HepG2 (cell line): Measurements from ENCODE around the gene CXCL3. TPM values are rescaled to one million over a fixed set of nuclear protein-coding genes. Genes with fewer than 3 reads are reported as not detected.
A peak's percentile ranks its signal among the peaks of the same experiment; 100 is the strongest.

Experiments used
- BCL6 ChIP-seq: IDR thresholded peaks from 2 replicates; pipeline ENCODE4 v1.6.1; 2016; ENCODE audit warnings: missing genetic modification reagents, missing compliant biosample characterization
- CBFB ChIP-seq: sonication (generic); formaldehyde crosslinking; IDR thresholded peaks from 2 replicates; pipeline ENCODE4 v1.4.0; 2020; ENCODE audit warnings: missing genetic modification reagents
- CREM ChIP-seq, 2 experiments: sonication (generic) in 1 of 2; formaldehyde crosslinking in 1 of 2; IDR thresholded peaks; 2 replicates each; pipeline versions ENCODE4 v1.4.0 to v1.6.1; 2016 to 2020; ENCODE audit warnings: antibody characterized with exemption in 1 of 2, mild to moderate bottlenecking in 1 of 2, missing genetic modification reagents in 1 of 2
- ETV5 ChIP-seq: IDR thresholded peaks from 2 replicates; pipeline ENCODE4 v1.6.1; 2018; ENCODE audit warnings: missing biosample characterization, missing genetic modification reagents, inconsistent platforms, borderline replicate concordance
- FOXA3 ChIP-seq: IDR thresholded peaks from 2 replicates; pipeline ENCODE4 v1.6.1; 2016; ENCODE audit warnings: missing genetic modification reagents, missing compliant biosample characterization
- GLI4 ChIP-seq: sonication (generic); formaldehyde crosslinking; IDR thresholded peaks from 2 replicates; pipeline ENCODE4 v1.5.1; 2020; ENCODE audit warnings: missing genetic modification reagents, mild to moderate bottlenecking, moderate library complexity, borderline replicate concordance
- HDAC2 ChIP-seq: sonication (generic); formaldehyde crosslinking; IDR thresholded peaks from 2 replicates; pipeline ENCODE4 v1.4.0; 2020; ENCODE audit warnings: missing genetic modification reagents
- KDM5A ChIP-seq: fragments of 200-600 bp; sonication (generic); IDR thresholded peaks from 2 replicates; pipeline ENCODE4 v1.7.0; 2018; ENCODE audit warnings: antibody characterized with exemption, mild to moderate bottlenecking, low read length, borderline replicate concordance
- MNT ChIP-seq: fragments of 450-650 bp; IDR thresholded peaks from 2 replicates; pipeline ENCODE4 v1.6.1; 2016
- NCOR1 ChIP-seq: fragments of 200-600 bp; sonication (generic); IDR thresholded peaks from 2 replicates; pipeline ENCODE4 v1.7.0; 2017; ENCODE audit warnings: antibody characterized with exemption, low read length, borderline replicate concordance
- NFIC ChIP-seq: IDR thresholded peaks from 2 replicates; pipeline ENCODE4 v1.6.1; 2012; ENCODE audit warnings: mild to moderate bottlenecking, low read length, inconsistent platforms
- NR1H2 ChIP-seq: sonication (generic); formaldehyde crosslinking; IDR thresholded peaks from 2 replicates; pipeline ENCODE4 v1.8.1; 2022; ENCODE audit warnings: low read depth, missing genetic modification reagents, borderline replicate concordance
- PHF21A ChIP-seq: sonication (generic); formaldehyde crosslinking; IDR thresholded peaks from 2 replicates; pipeline ENCODE4 v1.5.0; 2020; ENCODE audit warnings: mild to moderate bottlenecking, missing genetic modification reagents
- RFXAP ChIP-seq: sonication (generic); formaldehyde crosslinking; IDR thresholded peaks from 2 replicates; pipeline ENCODE4 v1.4.0; 2020; ENCODE audit warnings: missing genetic modification reagents, borderline replicate concordance
- SIN3B ChIP-seq: fragments of 150-350 bp; IDR thresholded peaks from 2 replicates; pipeline ENCODE4 v1.6.1; 2014; ENCODE audit warnings: low read length
- SMYD3 ChIP-seq: sonication (generic); formaldehyde crosslinking; IDR thresholded peaks from 2 replicates; pipeline ENCODE4 v1.8.1; 2023; ENCODE audit warnings: mild to moderate bottlenecking, missing genetic modification reagents
- SOX5 ChIP-seq: IDR thresholded peaks from 2 replicates; pipeline ENCODE4 v1.6.1; 2016; ENCODE audit warnings: borderline replicate concordance
- ZBTB21 ChIP-seq: sonication (generic); formaldehyde crosslinking; IDR thresholded peaks from 2 replicates; pipeline ENCODE4 v1.4.0; 2020; ENCODE audit warnings: missing genetic modification reagents
- ZGPAT ChIP-seq: IDR thresholded peaks from 2 replicates; pipeline ENCODE4 v1.6.1; 2016; ENCODE audit warnings: mild to moderate bottlenecking
- ZNF124 ChIP-seq: sonication (generic); formaldehyde crosslinking; IDR thresholded peaks from 2 replicates; pipeline ENCODE4 v1.4.0; 2020; ENCODE audit warnings: missing genetic modification reagents
- ZNF230 ChIP-seq: sonication (generic); formaldehyde crosslinking; IDR thresholded peaks from 2 replicates; pipeline ENCODE4 v1.4.0; 2020; ENCODE audit warnings: mild to moderate bottlenecking, missing genetic modification reagents
- ZNF432 ChIP-seq: sonication (generic); formaldehyde crosslinking; IDR thresholded peaks from 2 replicates; pipeline ENCODE4 v1.5.0; 2020; ENCODE audit warnings: missing genetic modification reagents, mild to moderate bottlenecking, borderline replicate concordance
- ZNF562 ChIP-seq: sonication (generic); formaldehyde crosslinking; IDR thresholded peaks from 2 replicates; pipeline ENCODE4 v1.8.0; 2022; ENCODE audit warnings: missing genetic modification reagents, borderline replicate concordance
- ZNF674 ChIP-seq: sonication (generic); formaldehyde crosslinking; IDR thresholded peaks from 2 replicates; pipeline ENCODE4 v1.5.0; 2020; ENCODE audit warnings: low read depth, mild to moderate bottlenecking, missing genetic modification reagents
- polyA plus RNA-seq, 8 experiments: library from polyadenylated mRNA; depleted of rRNA in 3 of 8; stranded (reverse) in 7 of 8; unstranded in 1 of 8; fragments of >200 nt; fragmentation: Illumina TruSeq in 4 of 8; extraction: Trizol in 4 of 8; gene quantifications; 2 replicates each; pipeline versions ENCODE4 v1.2.1 to v1.2.3, GENCODE V29; 2011 to 2016; ENCODE audit warnings: low read depth in 4 of 8, missing spikeins in 1 of 8, mixed read lengths in 1 of 8; ENCODE audit not compliant: insufficient read depth in 1 of 8
- total RNA-seq, 5 experiments: library from RNA; depleted of rRNA; stranded (reverse); fragments of >200 nt; fragmentation: Illumina TruSeq; extraction: Trizol; gene quantifications; 2 replicates each; pipeline ENCODE4 v1.2.3, GENCODE V29; 2016; ENCODE audit warnings: low read depth in 1 of 5
- TF ChIP-seq, protein P1 (sequence below): sonication (generic); formaldehyde crosslinking; IDR thresholded peaks from 2 replicates; pipeline ENCODE4 v1.5.1; 2020; ENCODE audit warnings: missing genetic modification reagents, mild to moderate bottlenecking, borderline replicate concordance
- TF ChIP-seq, protein P2 (sequence below): sonication (generic); formaldehyde crosslinking; IDR thresholded peaks from 2 replicates; pipeline ENCODE4 v1.4.0; 2020; ENCODE audit warnings: missing genetic modification reagents
- TF ChIP-seq, protein P3 (sequence below): sonication (generic); formaldehyde crosslinking; IDR thresholded peaks from 2 replicates; pipeline ENCODE4 v1.4.0; 2020; ENCODE audit warnings: missing genetic modification reagents

CXCL3 gene
- total and polyA plus RNA-seq, 2 of the 13 experiments (the other 11 are each of a cell fraction or from before 2014, with no cell fraction given) = 0.13 TPM; not detected in 1

GRCh38 chr4:74005528-74005927 lies 33.0 kb downstream of the CXCL3 start (continued):
- no peak for TF ChIP-seq PHF21A
- TF ChIP-seq ZNF562 = no peak
- TF ChIP-seq, protein P1, sequence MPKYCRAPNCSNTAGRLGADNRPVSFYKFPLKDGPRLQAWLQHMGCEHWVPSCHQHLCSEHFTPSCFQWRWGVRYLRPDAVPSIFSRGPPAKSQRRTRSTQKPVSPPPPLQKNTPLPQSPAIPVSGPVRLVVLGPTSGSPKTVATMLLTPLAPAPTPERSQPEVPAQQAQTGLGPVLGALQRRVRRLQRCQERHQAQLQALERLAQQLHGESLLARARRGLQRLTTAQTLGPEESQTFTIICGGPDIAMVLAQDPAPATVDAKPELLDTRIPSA (CRISPR knock-in tag) = no peak
- no peak for TF ChIP-seq NR1H2 (CRISPR knock-in tag)
- no peak for TF ChIP-seq KDM5A
- peak; percentile 89 for TF ChIP-seq BCL6 (CRISPR knock-in tag)
- peak; percentile 60; the same call in 1 of the 2 replicates for TF ChIP-seq NFIC
- no peak for TF ChIP-seq ZNF674
- no peak for TF ChIP-seq MNT
- TF ChIP-seq CREM (IDR thresholded peaks at IDR 0.05) = peak; percentile 68; the same call in 1 of the 2 replicates
- TF ChIP-seq CREM (CRISPR knock-in tag; IDR thresholded peaks at IDR 0.05) = no peak
- TF ChIP-seq SOX5 = peak; percentile 93
- TF ChIP-seq ZGPAT (CRISPR knock-in tag) = peak; percentile 50; the same call in 1 of the 2 replicates
- no peak for TF ChIP-seq SIN3B
- peak; percentile 52; the same call in 1 of the 2 replicates for TF ChIP-seq ETV5
- no peak for TF ChIP-seq ZNF432 (CRISPR knock-in tag)
- TF ChIP-seq ZNF124 (CRISPR knock-in tag) = no peak
- peak; percentile 71; the same call in 1 of the 2 replicates for TF ChIP-seq ZBTB21 (CRISPR knock-in tag)
- TF ChIP-seq, protein P2, sequence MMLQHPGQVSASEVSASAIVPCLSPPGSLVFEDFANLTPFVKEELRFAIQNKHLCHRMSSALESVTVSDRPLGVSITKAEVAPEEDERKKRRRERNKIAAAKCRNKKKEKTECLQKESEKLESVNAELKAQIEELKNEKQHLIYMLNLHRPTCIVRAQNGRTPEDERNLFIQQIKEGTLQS (CRISPR knock-in tag) = peak; percentile 82
- TF ChIP-seq GLI4 = no peak
- TF ChIP-seq ZNF230 = no peak
- no peak for TF ChIP-seq SMYD3
- TF ChIP-seq, protein P3, sequence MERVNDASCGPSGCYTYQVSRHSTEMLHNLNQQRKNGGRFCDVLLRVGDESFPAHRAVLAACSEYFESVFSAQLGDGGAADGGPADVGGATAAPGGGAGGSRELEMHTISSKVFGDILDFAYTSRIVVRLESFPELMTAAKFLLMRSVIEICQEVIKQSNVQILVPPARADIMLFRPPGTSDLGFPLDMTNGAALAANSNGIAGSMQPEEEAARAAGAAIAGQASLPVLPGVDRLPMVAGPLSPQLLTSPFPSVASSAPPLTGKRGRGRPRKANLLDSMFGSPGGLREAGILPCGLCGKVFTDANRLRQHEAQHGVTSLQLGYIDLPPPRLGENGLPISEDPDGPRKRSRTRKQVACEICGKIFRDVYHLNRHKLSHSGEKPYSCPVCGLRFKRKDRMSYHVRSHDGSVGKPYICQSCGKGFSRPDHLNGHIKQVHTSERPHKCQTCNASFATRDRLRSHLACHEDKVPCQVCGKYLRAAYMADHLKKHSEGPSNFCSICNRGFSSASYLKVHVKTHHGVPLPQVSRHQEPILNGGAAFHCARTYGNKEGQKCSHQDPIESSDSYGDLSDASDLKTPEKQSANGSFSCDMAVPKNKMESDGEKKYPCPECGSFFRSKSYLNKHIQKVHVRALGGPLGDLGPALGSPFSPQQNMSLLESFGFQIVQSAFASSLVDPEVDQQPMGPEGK = 0 out of 2 replicates have a peak, but pooled peaks have one; percentile 18
- 0 out of 2 replicates have a peak, but pooled peaks have one; percentile 34 for TF ChIP-seq CBFB (CRISPR knock-in tag)
- TF ChIP-seq RFXAP (CRISPR knock-in tag) = no peak
- 0 out of 2 replicates have a peak, but pooled peaks have one; percentile 41 for TF ChIP-seq HDAC2 (CRISPR knock-in tag)
- peak; percentile 75 for TF ChIP-seq FOXA3
- TF ChIP-seq NCOR1 = 0 out of 2 replicates have a peak, but pooled peaks have one; percentile 36
